ENCODE measurements around the gene MBD3L2B. TPM values are rescaled to one million over a fixed set of nuclear protein-coding genes. Genes with fewer than 3 reads are reported as not detected.
A peak's percentile ranks its signal among the peaks of the same experiment; 100 is the strongest.

Gene MBD3L2B
- total RNA-seq, 1 experiment from 2014 or later: not detected

DNA sequence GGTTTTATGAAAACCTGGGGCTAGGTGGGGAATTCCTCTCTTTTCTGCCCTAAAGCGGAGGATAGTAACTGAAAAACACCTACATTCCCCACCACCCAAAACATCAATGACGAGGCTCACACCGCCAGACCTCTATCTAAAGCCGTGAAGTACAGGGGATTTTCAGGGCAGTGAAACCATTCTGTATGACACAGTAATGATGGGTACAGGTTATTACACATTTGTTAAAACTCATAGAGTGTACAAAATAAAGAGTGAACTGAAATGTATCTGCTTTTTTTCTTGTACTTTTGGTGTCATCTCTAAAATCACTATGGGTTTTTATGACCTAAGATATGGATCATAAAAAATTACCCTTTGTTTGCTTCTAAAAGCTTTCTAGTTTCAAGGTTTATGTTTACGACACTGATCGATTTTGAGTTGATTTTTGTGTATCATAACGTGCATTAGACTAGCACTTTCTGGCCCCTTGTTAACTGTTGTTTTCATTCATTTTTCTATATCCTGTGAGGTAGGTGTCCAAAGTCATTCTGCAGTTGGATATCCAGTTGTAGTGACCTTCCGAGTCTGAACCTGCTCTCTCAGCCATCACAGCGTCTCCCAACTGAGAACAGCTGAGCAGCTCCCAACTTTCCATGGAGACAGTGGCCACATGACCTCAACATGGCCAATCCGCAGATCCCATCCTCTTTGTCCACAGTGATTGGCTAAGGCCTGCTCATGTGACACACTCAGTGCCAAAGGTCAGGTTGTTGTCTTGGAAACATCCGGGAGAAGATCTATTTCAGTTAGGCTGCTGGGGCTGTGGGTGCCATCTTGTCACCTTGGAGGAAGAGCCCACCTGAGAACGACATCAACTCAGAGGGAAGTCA is 10.3 kb downstream of the MBD3L2B start:
- DNase-seq (ENCODE audit: low read depth): no peak

DNA sequence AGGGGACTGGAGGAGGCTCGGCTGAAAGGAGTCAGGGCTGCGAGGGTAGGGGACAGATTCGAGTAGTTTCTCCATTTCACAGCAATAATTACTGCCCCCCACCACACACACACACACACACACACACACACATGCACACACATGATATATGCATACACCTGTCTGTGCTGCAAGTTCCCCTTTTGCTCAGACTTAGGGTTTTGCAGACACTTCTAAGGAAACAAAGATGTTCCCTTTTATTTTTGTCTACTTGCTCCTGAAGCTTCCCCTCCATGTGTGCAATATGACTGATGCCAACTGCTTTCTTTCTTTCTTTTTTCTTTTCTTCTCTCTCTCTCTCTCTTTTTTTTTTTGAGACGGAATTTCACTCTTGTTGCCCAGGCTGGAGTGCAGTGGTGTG is 13.4 kb downstream of the MBD3L2B start:
- no peak for DNase-seq (ENCODE audit: low read depth)

DNA sequence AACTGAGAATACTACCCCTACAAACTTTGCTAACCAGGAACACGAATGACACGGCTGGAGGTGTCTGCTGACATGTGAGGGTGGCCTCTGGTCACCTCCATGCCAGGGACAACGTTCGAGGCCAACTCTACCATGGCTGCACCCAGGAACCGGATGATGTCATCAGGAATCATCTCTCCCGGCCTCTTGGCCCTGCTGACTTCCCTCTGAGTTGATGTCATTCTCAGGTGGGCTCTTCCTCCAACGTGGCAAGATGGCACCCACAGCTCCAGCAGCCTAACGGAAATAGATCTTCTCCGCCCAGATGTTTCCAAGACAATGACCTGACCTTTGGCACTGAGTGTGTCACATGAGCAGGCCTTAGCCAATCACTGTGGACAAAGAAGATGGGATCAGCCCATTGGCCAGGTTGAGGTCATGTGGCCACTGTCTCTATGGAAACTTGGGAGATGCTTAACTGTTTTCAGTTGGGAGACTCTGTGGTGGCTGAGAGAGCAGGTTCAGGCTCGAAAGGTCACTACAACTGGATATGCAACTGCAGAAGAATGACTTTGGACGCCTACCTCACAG is 15.0 kb downstream of the MBD3L2B start:
- DNase-seq (ENCODE audit: low read depth): no peak

- peak; percentile 34 for DNase-seq (ENCODE audit: low read depth)
Measured at GRCh38 chr19:7004313-7004931, 16.8 kb downstream of the MBD3L2B start.

GRCh38 chr19:7000816-7001215 is 20.4 kb downstream of the MBD3L2B start:
- DNase-seq (ENCODE audit: low read depth): no peak

GRCh38 chr19:7000333-7000732 is 20.9 kb downstream of the MBD3L2B start:
- no peak for DNase-seq (ENCODE audit: low read depth)

DNA sequence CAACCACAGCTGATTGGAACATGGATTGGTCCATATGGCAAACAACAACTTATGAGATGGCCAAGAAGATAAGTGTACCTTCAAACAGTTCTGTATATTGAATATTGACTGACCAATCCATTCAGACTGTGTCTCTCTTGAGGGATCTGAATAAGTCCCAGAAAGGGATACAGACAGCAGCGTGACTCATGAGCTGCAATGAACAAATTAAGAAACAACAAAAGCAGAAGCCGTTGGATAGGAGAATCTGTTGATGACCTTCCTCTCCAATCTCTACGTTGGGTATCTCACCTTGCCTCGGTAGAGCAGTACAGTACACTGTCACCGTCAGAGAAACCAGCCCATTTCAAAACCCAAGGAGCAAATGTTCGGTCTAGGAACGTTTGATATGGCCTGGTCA is 21.3 kb downstream of the MBD3L2B start:
- DNase-seq (ENCODE audit: low read depth): no peak

- DNase-seq (ENCODE audit: low read depth): peak; percentile 94
Measured at GRCh38 chr19:6997679-6998445, 23.4 kb downstream of the MBD3L2B start.

DNA sequence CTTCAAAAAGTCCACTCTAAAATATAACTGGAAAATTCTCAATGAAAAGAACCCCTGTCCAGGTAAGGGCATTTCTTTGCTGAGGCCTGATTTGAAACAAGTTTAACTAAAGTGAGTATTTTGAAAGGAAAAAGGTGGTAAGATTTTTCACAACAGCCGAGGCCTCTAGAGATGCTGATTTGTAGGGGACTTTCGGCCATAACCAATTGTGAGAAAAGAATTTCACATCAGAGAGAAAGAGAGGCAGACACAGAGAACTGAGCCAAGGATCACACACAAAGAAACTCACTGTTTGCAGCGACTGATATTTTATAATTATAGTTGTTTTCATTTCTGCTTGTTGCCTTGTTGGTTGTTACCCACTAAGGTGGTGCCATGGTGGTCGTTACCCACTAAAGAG is 24.4 kb downstream of the MBD3L2B start:
- no peak for DNase-seq (ENCODE audit: low read depth)

DNA sequence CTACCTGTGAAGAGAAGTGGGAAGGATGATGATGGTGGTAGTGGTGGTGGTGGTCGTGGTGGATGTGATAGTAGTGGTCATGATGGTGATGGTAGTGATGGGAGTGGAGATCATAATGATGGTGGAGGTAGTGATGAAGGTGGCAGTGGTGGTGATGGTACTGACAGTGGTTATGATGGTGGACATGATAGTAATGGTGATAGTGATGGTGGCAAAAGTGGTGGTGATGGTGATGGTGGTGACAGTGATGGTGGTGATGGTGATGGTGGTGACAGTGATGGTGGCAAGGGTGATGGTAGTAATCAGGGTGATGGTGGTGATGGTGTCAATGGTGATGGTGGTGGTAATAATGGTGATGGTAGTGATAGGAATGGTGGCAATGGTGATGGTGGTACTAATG is 26.2 kb downstream of the MBD3L2B start:
- DNase-seq (ENCODE audit: low read depth): no peak

DNA sequence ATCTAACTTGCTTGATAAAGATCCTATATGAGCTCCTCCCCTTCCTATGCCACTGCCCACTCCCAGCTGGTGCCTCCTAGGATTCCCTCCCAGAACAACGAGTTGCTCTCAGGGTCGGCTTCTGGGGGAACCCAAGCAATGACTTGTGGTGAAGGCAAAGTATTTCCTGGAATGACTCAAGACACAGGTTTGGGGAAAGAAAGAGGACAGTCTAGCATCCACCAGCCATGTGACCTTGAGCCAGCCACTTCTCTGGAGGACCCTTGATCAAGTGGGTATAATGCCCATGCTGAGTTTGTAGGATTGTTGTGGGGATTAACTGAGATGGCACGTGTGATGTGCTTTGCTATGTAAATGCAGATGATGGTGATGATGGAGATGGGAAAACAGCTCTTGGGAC is 33.0 kb downstream of the MBD3L2B start:
- DNase-seq (ENCODE audit: low read depth): no peak

DNA sequence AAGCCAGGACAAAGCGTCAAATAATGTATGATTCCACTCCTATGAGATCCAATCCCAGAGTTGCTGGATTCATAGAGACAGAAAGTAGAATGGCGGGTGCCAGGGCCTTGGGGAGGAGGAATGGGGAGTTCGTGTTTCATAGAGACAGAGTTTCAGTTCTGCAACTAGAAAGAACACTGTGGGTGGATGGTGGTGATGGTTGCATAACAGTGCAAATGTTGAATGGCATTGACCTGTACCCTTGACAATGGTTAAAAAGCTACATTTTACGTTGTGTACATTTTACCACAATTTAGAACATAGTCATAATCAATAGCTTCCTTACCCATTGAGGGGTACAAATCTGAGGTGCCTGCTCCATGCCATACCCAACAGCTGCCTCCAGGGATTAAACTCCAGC is 33.4 kb downstream of the MBD3L2B start:
- DNase-seq (ENCODE audit: low read depth): no peak

- peak; percentile 27 for DNase-seq (ENCODE audit: low read depth)
Measured at GRCh38 chr19:6983448-6983847, 37.8 kb downstream of the MBD3L2B start.

DNA sequence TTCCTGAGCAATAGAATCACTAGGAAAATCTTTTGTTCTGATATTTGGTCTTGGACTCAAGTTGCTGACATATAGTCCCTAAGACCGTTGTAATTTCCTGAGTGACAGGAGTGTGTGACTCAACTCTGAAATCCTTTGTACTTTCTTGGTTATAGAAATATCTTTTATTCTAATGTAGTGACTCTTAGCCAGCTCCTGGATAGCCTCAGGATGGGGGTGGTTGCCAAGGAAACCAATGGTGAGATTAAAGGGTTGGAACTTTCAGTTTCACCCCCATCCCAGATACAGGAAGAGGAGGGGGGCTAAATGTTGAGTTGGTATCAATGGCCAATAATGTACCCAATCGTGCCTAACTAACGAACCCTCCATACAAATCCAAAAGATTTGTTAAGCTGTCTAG is 41.8 kb downstream of the MBD3L2B start:
- DNase-seq (ENCODE audit: low read depth): no peak

DNA sequence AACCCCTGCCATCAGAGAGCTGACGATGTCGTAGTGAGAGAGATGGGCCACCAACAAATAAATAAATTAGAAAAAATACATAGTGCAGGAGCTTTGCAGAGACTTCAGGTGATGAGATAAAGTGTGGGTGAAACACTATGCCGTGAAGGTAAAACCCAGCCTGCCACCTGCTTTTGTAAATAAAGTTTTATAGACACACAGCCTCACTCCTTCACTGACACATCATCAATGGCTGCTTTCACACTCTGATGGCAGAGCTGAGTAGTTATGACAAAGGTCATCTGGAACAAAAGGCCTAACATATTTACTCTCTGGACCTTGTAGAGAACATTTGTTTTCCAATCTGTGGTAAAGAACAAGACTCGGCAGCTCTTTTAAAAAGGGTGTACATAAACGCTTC is 45.0 kb downstream of the MBD3L2B start:
- DNase-seq (ENCODE audit: low read depth): no peak

DNA sequence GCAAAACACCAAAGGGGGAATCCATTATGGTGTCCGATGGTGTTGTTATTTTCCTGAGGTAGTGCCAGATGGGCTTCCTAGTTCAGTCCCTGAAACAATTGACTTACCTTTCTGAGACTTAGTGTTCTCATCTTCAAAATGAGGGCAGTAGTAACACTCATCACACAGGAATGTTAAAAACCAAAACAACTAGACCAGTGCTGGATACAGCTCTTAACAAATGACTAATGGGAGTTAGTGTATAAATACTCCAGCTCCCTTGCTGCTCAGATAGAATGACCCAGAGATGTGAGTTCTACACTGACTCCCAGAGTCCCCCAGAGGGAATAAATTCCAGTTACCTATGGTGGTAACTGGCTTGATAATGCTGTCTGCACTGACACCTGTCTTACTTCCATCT is 49.9 kb downstream of the MBD3L2B start:
- peak; percentile 67 for DNase-seq (ENCODE audit: low read depth)

DNA sequence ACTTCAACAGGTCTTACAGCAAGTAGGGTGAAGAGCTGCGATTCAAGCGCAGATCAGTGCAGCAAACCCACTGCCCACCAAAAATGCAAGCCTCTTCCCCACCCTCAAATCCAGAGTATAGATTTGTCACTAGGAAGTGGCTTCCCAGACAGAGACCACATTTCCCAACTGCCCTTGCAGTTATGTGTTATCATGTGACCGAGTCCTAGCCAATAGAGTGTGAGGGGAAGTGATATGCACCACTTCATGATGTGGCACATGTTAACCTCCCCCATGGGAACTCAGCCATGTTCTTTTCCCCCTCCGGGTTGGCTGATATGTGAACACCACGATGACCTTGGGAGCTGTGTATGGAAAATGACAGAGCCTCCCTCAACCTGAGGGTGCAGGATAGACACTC is 50.8 kb downstream of the MBD3L2B start:
- peak; percentile 19 for DNase-seq (ENCODE audit: low read depth)

GRCh38 chr19:6970021-6970420 is 51.2 kb downstream of the MBD3L2B start:
- no peak for DNase-seq (ENCODE audit: low read depth)

GRCh38 chr19:6969490-6969889 is 51.7 kb downstream of the MBD3L2B start:
- no peak for DNase-seq (ENCODE audit: low read depth)
